Peyer's patch (tissue), 4 donors: ENCODE data around the gene NCAN. TPM values are rescaled to one million over a fixed set of nuclear protein-coding genes. Genes with fewer than 3 reads are reported as not detected.

Source experiments
- DNase-seq, 3 donors: peaks; one replicate each; pipeline ENCODE4 v3.0.0-alpha.2; 2017 to 2019
- H3K27ac ChIP-seq, 4 donors: fragments of 200-600 bp; sonication (generic); one replicate each; pipeline ENCODE4 v1.5.1; 2016 to 2019
- H3K27me3 ChIP-seq, 2 donors: fragments of 200-600 bp; sonication (generic); one replicate each; pipeline ENCODE4 v1.5.1; 2019
- H3K36me3 ChIP-seq, 3 donors: fragments of 200-600 bp; sonication (generic); one replicate each; pipeline ENCODE4 v1.5.1; 2016 to 2019
- H3K4me1 ChIP-seq, 4 donors: fragments of 200-600 bp; sonication (generic); one replicate each; pipeline ENCODE4 v1.5.1; 2016 to 2019
- H3K4me3 ChIP-seq, 4 donors: fragments of 200-600 bp; sonication (generic); 1 replicate in 3 of 4; 2 replicates in 1 of 4; pipeline ENCODE4 v1.5.1; 2016 to 2019; ENCODE audit warnings: mild to moderate bottlenecking in 1 of 4
- H3K9me3 ChIP-seq, 4 donors: fragments of 200-600 bp; sonication (generic); one replicate each; pipeline ENCODE4 v1.5.1; 2016 to 2019; ENCODE audit warnings: mild to moderate bottlenecking in 1 of 4
- CTCF ChIP-seq, 6 experiments: fragments of 450-650 bp in 4 of 6; fragments of 200-600 bp in 2 of 6; sonication (generic) in 1 of 6; IDR thresholded peaks; one replicate each; pipeline ENCODE4 v1.5.1; 2017 to 2019; ENCODE audit warnings: antibody characterized with exemption in 6 of 6, mild to moderate bottlenecking in 3 of 6, moderate library complexity in 1 of 6
- POLR2A ChIP-seq, 2 donors: fragments of 450-650 bp; IDR thresholded peaks; one replicate each; pipeline ENCODE4 v1.5.1; 2017; ENCODE audit warnings: antibody characterized with exemption in 2 of 2, mild to moderate bottlenecking in 2 of 2, moderate library complexity in 2 of 2
- total RNA-seq, 4 donors: library from RNA; depleted of rRNA; stranded (reverse); fragments of >200 nt; gene quantifications; one replicate each; pipeline ENCODE4 v1.1.0, GENCODE V29; 2016

The NCAN gene
- total RNA-seq, 4 donors from 2014 or later, result not detected

GRCh38 chr19:19229701-19230100 lies 17.9 kb downstream of the NCAN start:
- TF ChIP-seq CTCF (IDR thresholded peaks at IDR 0.05) (no peak), POLR2A (IDR thresholded peaks at IDR 0.05) (no peak)
- no peaks in the 10 kb centered on the region for H3K27me3 ChIP-seq

GRCh38 chr19:19230999-19231398 lies 19.2 kb downstream of the NCAN start:
- Histone ChIP-seq H3K4me1 (no peaks in the 10 kb centered on the region), H3K36me3 (no peaks in the 10 kb centered on the region), H3K9me3 (peaks cover 0 to 21% (median 7%) of the 10 kb centered on the region in 4 donors), H3K27ac (no peak overlapping the region), H3K27me3 (no peaks in the 10 kb centered on the region), H3K4me3 (no peak overlapping the region)
- DNase-seq, result no peak
- TF ChIP-seq POLR2A (IDR thresholded peaks at IDR 0.05) (no peak), CTCF (IDR thresholded peaks at IDR 0.05) (no peak)

More at GRCh38 chr19:19229701-19230100, 17.9 kb downstream of the NCAN start:
- no peak for DNase-seq
- peaks cover 0 to 9% (median 4%) of the 10 kb centered on the region in 4 donors for H3K4me1 ChIP-seq
- H3K4me3 ChIP-seq, result no peak overlapping the region
- no peaks in the 10 kb centered on the region for H3K36me3 ChIP-seq
- peaks cover 0 to 11% (median 2%) of the 10 kb centered on the region in 4 donors for H3K9me3 ChIP-seq
- no peak overlapping the region for H3K27ac ChIP-seq

- no peaks in the 10 kb centered on the region for H3K36me3 ChIP-seq
- H3K4me3 ChIP-seq, result no peak overlapping the region
- H3K9me3 ChIP-seq, result peaks cover 0 to 21% (median 7%) of the 10 kb centered on the region in 4 donors
- TF ChIP-seq CTCF (IDR thresholded peaks at IDR 0.05), result no peak
- TF ChIP-seq POLR2A (IDR thresholded peaks at IDR 0.05), result no peak
- no peak overlapping the region for H3K27ac ChIP-seq
- H3K27me3 ChIP-seq, result no peaks in the 10 kb centered on the region
- no peaks in the 10 kb centered on the region for H3K4me1 ChIP-seq
- no peak for DNase-seq
These were observed 20.5 kb downstream of the NCAN start for GRCh38 chr19:19232261-19232721.

GRCh38 chr19:19234220-19234816 lies 22.6 kb downstream of the NCAN start:
- TF ChIP-seq POLR2A (IDR thresholded peaks at IDR 0.05) (no peak), CTCF (IDR thresholded peaks at IDR 0.05) (no peak)
- H3K4me1 ChIP-seq, result no peaks in the 10 kb centered on the region

GRCh38 chr19:19236173-19236572 lies 24.4 kb downstream of the NCAN start:
- DNase-seq, result no peak
- Histone ChIP-seq H3K27me3 (no peaks in the 10 kb centered on the region), H3K27ac (no peak overlapping the region), H3K4me3 (no peak overlapping the region), H3K36me3 (no peaks in the 10 kb centered on the region), H3K9me3 (peaks cover 0 to 21% (median 7%) of the 10 kb centered on the region in 4 donors), H3K4me1 (no peaks in the 10 kb centered on the region)
- TF ChIP-seq CTCF (IDR thresholded peaks at IDR 0.05), result no peak
- TF ChIP-seq POLR2A (IDR thresholded peaks at IDR 0.05), result no peak

More at GRCh38 chr19:19234220-19234816, 22.6 kb downstream of the NCAN start:
- Histone ChIP-seq H3K27me3 (no peaks in the 10 kb centered on the region), H3K9me3 (peaks cover 0 to 21% (median 7%) of the 10 kb centered on the region in 4 donors), H3K27ac (no peak overlapping the region), H3K36me3 (no peaks in the 10 kb centered on the region), H3K4me3 (no peak overlapping the region)
- no peak for DNase-seq
